Muscle of arm (tissue), 12 donors: Measurements from ENCODE around the gene HMCN1. TPM values are rescaled to one million over a fixed set of nuclear protein-coding genes. Genes with fewer than 3 reads are reported as not detected.
"Not testable (repeated sequence)": the region's sequence is repeated elsewhere in the genome, so short reads cannot be mapped to it uniquely, and the experiment has no call there.

Source experiments
- DNase-seq: peaks from one replicate; pipeline ENCODE4 v3.0.0-alpha.2; 2013
- polyA plus RNA-seq, 12 donors: library from polyadenylated mRNA; unstranded; fragments of 120-200 nt; gene quantifications; one replicate each; pipeline ENCODE4 v1.2.1, GENCODE V29; 2013; ENCODE audit not compliant: insufficient read length in 12 of 12

Gene HMCN1
- polyA plus RNA-seq, 12 donors = 6.2 to 30.6 (median 13.2) TPM; not detected in 1

DNA sequence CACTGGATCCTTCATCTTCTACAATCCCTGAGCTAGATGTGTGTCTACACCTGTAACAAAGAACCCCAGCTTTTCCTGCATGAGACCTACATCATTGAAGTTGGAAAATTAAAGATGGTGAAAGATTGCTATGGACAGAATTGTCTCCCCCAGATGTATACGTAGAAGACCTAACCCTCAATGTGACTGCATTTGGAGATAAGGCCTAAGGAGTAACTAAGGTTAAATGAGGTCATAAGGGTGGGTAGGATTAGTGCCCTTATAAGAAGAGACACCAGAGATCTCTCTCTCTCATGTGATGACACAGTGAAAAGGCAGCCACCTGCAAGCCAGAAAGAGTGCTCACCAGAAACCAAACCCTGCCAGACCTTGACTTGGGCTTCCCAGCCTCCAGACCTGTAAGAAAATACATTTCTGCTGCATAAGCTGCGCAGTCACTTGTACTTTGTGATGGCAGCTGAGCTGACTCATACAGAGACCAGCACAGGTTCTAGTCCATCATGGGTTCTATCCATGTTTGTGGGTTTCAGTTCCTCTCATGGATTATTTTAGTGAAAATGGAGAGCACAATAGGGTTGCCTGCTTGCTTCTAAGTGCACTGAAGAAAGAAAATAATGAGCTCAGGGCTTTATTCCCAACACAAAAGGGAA is 460.0 kb downstream of the HMCN1 start:
- DNase-seq = no peak

DNA sequence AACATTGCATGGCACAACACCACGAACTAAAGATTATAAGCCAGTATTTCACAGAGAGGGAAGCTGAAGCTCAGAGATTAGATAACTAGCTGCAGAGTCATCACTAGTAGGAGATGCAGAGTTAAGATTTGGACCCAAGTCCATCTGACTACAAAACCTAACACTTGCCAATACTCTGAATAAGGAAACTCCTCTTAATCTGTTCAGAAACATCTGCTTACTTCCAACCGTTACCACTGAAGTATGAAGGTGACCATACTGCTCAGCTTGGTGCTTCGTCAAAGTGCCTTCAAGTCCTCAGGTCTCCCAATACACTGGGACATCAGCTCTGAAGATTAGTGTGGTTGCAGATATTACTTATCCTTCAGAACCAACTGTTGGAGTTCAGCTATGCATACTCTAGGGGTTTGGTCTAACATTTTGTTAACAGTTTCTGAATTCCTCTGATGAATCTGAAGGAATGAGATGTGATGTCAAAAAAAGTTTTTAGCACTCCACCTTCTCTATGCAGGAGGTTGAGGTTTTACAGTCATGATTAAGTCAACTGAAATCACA is 461.3 kb downstream of the HMCN1 start:
- DNase-seq = no peak

DNA sequence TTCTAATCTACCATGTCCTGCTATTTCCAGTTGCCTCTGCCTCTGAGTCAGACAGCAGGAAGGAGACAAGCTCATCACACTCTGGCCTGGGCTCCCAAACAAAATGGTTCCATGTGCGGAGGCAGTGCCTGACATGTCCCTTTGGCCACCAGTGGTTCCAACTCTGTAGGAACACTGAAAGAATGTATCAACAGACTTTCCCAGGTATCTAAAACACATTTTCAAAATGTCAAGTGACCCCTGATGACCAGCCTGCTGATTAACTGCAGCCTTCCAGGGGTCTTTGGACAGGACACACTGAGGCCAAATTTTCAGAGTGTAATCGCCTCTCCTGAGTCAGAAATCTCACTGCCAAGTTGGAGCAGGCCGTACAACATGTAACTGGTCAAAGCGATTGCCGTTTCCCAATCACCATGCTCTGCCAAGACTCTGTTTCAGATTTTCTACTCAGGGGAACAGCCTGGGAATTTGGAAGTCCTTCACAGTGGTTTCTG is 468.1 kb downstream of the HMCN1 start:
- DNase-seq = no peak

DNA sequence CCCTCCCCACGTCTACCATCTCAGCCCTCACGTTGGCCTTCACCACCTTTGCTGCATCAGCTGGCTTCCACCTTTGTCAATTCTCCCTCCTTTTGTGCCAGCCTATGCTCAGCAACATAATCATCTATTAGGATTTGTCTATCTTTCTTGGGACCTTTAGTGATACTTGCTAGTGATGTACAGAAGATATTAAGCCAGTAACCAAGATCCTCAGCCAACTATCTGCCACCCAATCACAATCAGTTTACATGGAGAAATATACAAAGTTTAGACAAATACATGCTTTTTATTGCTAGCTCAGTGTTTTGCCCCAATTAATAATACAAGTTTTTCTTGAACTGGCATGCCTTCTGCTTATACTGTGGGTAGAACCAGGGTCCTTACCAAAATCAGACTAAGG is 468.6 kb downstream of the HMCN1 start:
- no peak for DNase-seq

DNA sequence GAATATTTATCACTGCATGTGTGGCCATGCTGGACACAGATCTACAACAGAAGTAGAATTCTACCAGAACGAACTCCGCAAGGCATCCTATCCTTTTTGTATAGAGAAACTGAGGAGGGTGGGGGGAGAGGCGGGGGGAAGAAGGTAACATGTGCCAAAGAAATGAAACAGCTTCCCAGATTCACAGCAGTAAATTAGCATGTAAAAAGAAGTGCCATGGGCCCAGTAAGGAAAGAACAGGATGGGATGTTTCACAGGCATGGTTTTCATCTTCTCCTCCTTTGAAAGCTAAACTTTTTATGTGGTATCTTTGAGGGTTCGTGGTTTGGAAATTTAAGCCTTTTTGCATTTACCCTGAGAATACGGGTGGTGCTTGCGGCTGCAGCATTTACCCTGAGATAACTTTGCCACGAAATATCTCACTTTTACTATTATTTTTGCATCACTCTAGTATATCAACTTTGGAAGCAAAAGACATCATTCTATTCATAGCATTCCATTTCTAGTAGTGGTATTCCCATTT is 471.9 kb downstream of the HMCN1 start:
- no peak for DNase-seq

DNA sequence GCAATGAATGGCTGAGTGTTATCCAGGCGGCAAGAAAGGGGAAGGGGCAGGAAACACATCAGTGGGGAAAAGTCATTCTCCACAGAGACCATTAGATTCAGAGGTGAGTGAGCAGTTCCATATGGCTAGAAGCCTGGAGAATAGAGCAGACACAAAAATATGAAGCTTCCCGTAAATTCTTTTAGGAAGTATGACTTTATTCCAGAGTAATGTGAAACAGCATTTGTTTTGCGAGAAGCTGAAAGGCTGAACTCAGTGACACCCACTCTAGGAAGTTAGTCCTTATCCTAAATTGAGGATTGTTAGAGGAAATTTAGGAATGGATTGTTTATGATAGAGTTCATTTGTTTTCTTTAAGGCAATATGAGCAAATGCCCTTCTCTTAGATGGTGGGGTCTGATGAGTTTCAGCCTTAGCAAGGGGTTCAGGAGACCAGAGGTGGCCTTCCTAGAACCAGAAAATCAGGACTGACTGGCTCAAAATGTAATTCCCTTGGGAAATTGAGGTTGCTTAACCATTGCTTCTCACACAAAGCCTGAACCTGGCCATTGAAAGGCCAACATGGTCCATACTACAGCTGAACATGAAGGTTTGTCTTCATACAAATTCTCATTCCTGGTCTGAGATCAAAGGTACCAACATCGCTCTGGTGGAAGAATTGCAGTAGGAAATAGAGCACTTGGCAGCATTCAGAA is 473.3 kb downstream of the HMCN1 start:
- no peak for DNase-seq

DNA sequence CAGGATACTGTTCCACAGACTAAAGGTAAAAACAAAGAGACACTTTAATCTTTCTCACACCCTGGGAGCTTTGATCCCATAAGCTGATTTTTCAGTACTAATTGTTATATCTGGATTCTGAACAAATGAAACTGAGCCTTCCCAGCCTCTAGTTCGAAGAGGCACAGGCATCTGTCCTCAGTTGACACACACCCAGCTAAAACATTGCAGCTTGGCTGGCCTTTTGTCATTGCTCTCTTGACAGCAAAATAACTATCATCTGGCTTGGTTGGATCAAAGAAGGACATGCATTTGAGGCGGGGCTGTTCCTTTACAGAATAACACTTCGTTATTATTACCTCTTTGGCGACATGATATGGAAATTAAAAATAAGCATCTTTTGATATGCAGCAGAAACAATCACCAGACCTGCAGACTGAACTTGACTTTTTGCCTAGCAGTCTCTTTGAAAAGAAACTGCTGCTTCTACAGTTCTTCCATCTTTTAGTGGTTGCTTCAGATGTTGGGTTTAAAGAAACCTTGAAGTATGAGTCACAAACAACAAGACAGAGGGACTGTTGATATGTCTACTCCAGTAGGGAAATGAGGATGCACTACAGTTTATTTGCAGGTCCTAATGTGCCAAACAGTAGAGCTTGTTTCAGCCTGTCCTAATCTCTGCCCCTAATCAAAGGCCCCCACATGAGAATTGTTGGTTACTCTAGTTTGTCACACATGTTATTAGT is 474.4 kb downstream of the HMCN1 start:
- DNase-seq = no peak

DNA sequence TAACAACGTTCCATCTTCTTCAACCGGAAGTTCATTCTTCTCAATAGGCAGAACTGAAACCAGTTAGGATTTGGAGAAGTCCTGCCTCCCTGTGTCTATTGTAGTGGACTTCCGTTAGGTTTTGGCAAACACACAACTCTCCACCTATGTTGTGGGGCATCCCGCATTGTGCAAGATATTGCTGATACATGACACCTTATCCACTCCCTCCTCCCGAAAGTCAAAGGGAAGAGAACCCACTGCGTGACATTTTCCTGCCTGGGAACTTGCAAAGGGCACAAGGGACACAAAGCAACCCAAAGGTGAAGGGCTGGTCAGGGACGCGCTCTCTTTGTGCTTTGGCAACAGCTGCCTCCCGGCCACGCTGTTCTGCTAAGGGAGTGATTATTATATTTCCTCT is 476.1 kb downstream of the HMCN1 start:
- no peak for DNase-seq

DNA sequence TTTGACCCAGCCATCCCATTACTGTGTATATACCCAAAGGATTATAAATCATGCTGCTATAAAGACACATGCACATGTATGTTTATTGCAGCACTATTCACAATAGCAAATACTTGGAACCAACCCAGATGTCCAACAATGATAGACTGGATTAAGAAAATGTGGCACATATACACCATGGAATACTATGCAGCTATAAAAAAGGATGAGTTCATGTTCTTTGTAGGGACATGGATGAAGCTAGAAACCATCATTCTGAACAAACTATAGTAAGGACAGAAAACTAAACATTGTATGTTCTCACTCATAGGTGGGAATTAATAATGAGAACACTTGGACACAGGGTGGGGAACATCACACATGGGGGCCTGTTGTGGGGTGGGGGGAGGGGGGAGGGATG is 477.4 kb downstream of the HMCN1 start:
- DNase-seq = not testable (repeated sequence)

DNA sequence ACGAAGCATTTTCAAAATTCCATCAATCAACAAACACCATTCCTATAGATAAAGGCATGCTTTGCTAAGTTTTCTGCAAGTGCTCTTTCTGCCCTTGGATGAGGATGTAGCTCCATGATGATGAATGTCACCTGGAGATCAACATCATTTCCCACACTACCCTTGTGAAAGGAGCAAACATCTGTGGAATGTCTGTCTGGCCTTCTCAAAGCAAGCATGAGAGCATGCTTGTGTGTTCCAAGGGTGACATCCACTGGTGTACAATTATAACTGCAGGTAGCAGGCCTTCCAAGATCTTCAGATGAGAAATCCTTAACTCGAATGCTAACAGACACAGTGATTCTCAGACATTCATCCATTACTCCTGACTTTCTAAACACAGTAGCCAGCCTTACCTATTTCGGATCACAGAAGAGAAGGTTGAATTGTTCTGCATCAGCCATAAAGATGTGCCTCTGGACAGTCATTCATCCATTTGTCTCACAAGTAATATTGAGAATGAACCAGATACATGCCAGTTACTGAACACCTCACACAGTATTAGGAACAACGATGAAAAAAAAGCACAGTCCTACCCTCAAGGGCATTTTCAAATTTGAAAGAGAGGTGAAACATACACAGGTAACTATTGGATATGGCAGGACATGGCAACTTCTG is 478.5 kb downstream of the HMCN1 start:
- DNase-seq = peak; percentile 81

DNA sequence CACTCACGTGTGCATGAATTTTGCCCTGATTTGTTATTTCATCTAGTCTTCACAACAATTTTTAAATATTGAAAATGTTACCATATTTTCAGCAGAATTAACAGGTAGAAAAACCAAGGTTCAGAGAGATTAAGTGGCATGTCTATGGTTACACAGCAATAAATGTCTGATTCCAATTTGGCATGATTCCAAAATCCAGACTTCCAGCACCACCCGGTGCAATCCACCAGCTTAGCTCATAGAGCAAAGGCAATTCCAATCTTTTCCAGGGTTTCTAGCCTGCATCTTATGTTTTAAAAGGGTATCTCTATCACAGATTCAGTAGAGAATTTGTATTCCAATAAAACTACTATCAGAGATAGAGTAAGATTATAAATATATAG is 479.0 kb downstream of the HMCN1 start:
- DNase-seq = no peak

DNA sequence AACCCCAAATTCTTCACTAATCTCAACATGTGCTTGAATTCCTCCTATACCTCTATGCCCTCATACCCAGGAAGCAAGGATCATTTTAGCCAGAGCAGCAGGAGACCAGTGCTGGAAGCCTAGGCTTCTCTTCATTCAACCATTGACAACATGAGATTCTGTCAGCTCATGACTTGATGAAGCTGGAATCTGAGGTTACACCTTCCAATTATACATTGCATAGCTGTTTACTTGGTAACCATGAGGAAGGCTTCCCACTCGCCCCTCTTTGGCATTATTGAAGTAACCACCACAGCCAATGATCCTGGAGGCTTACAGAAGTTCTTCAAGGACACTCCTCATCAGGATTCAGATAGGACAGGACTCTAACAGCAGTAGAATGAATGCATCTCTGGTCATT is 480.6 kb downstream of the HMCN1 start:
- DNase-seq = no peak

DNA sequence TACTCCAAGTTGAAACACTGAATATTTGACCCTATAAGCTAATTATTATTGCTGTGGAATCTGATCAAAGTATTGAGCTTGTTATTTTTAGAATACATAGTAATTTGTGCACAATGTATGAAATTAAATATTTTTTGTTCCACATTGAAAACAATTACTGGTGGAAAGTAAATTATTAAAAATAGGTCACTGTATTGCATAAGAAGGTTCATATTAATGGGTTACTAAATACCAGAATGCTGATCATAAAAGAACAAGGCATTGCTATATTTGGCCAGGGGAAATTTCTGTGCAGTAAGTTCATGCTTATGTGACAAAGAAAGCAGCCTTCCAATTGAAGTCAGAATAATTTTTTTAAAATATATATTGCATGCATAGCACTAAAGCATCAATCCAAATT is 481.4 kb downstream of the HMCN1 start:
- DNase-seq = no peak

DNA sequence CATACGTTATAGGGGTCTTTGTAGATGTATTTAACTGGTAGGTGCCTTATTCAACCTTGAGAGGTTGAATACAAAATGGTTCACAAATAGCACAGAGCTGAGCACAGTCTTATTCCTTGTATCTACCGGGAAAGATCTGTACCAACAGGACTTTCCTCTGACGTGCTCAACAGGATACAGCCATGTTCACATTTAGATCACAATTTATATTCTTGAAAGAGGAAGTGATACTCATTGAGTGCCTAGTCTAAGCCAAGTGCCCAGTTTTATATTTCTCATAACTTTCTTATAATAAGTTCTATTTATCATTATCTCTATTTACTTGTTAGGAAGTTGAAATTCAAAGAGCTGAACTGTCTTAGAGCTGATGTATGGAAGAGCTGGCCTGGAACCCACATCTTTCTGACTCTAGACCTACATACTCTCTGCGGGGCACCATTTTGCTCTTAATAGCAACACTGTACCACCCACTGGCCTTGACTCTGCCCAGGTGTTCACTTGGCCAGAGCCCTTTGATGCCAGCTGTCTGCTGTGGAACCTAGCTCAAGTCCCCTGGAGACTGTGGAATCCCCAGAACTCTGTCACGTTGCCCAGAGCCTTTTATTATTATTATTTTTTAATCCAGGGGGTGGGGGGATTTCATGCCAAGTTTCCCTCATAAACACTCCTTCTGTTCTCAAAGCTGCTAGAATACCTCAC is 484.6 kb downstream of the HMCN1 start:
- DNase-seq = no peak

DNA sequence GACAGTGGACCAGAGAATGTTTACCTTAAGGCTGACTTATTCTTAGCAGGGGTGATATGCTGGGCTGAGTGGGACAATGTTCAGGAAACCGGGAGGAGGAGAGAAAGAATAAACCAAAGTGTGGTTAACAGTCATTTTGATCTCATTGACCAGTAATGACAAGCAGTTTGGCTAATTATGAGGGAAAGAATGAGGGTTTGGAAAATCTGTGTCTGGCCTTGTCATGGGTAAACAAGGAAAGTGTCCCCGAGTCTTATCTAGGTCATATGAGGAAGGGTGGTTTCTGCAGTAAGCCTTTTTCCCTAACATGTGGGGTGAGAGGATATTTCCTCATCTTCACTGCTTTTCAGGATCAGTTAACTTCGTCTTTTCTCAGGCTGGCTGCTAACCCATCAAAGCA is 485.9 kb downstream of the HMCN1 start:
- DNase-seq = no peak

DNA sequence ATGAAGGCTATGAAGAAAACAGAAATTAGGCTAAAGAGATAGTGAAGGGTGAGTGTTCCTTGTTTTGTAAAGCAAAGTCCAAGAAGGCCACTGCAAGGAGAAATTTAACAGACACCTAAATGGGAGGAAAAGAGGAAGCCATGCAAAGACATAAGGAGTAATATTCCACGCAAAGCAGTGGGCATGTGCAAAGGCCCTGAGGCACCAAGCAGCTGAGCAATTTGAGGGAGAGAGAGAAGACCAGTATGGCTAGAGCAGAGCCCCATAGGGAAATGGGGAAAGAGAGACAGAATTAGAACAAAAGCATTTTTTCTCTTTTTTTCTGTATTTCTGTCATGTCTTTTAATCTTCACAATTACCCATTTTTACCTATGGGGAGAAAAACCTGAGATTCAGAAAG is 486.7 kb downstream of the HMCN1 start:
- DNase-seq = no peak

DNA sequence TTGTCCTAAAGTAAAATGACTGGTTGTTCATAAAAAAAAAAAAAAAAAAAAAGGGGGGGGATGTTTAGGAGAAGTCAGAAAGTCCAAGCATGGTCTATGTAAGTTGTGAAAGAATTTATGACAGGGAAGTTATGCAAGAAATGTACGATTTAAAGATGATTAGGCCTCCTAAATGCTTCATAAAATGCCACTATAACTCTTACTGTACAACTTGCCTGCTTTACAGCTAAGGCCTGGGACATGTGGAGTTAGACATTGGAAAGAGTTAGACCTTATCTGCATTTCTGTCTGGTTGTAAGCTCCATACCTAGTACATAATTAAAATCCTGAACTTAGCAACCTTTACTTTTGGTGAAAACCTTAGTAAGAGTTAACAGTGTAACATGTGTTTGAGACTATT is 490.9 kb downstream of the HMCN1 start:
- DNase-seq = no peak

DNA sequence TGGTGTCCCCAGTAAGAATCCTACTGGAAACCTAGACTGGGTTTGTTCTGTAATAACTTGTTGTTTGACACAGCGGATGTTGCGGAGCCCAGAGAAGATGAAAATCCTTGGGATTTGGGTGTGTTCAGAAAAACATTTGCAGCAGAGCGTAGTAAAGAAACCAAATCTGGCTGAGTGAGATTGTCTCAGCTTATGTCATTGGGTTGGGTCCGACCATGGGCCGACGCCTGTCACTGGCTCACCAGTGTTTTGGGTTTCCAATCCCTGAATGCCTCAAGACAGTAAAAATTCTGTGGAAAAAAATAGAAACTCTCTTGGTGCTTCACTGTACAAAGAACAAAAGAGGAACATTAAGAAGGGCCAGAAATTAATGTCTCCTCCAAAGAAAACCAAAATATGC is 494.6 kb downstream of the HMCN1 start:
- no peak for DNase-seq

DNA sequence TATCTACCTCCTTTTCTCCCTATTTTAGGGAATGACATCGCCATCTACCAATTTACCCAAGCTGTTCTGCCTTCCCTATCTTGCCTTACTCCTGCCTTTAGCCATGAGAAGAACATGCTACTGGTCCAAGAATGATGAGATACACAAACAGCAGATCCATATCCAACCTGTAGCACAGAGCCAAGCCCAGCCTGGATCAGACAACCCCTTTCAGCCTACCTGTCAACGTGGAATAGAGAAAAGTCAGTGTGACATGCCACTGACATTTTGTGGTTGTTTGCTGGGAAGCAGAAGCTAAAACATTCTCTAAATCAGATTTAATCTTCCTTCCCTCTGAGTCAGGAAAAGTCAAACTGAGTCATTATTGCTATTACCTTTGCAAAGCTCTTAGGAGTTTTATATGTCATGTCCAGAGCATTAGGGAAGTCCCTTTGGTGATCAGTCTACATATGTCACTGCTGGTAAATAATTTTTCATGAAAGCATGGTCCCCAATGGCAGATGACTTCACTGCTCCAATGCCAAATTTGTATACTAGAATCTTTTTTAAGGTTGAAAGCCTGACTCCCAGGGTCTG is 497.8 kb downstream of the HMCN1 start:
- DNase-seq = no peak

DNA sequence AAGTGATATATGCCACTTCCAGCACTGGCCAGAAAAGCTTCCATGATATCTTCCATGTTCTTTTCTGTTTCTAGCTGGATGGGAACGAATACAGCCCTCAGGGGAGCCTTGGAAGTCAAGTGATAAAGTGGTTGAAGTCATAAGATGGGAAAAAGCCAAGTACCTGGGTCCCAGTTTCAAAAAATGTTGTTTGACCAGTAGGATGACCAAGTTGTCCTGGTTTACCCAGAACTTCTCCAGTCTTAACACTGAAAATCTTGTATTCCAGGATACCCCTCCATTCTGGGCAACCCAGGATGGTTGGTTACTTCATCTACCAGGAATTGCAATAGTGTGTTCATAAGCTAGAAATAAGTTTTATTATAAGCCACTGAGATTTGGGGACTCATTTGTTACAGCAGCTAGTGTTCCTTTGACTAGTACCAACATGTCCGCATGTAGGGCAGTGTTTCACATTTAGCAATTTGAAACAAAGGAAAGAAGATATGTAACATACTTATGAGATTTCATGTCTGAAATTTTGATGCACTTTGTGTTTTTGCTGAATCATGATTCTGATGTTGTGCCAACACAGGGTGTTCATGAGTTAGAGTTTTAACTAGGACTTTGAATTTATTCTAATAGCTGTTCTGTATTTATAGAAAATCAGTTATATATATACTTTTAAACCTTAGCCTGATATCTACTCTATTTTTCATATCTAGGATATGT is 500.9 kb downstream of the HMCN1 start:
- DNase-seq = no peak
